ENCODE data around the gene GART.

DNA sequence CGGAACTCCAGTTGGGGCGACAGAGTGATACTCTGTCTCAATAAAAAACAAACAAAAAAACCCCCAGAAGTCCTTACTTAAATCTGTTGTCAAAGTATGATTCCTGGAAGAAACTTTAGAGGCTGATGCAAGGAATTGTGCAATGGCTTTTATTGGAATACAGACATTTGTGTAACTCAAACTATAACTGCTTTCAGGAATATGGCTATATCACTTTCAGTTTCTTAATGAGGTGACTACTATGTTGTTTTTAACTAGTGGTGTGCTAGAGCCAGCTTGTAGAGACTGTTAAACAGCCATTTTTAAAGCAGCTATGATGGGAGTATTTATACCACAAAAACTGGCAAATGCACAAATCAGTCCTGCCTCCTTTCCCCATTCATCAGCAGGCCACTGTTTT, 27.7 kb downstream of the GART start:
- no peak for TF ChIP-seq CTCF (conservative IDR thresholded peaks at IDR 0.05; ENCODE audit: low read depth, low read length)
- TF ChIP-seq EZH2 (IDR thresholded peaks at IDR 0.05; ENCODE audit: low read length, unreplicated experiment), result no peak

Data from PC-3 (cell line).